SK-N-SH (cell line): ENCODE results near the gene SRCIN1. TPM values are rescaled to one million over a fixed set of nuclear protein-coding genes. Genes with fewer than 3 reads are reported as not detected.

Experiments used
- CTCF ChIA-PET: fragments of 300-600, 350-600 bp; formaldehyde crosslinking; extraction: SDS; loops from one replicate; lab custom pipeline; 2021; lab: Yijun Ruan, JAX
- POLR2A ChIA-PET: fragments of 350-600 bp; sonication (Branson Sonifier 250); formaldehyde crosslinking; extraction: SDS; loops from one replicate; lab custom pipeline; 2020; ENCODE audit warnings: antibody characterized with exemption, inconsistent platforms; lab: Yijun Ruan, JAX
- DNase-seq: peaks from one replicate; pipeline ENCODE4 v3.0.0; 2012
- H2AFZ ChIP-seq: fragments of 200-600 bp; sonication (generic); 2 replicates; pipeline ENCODE4 v1.8.1; 2016; ENCODE audit warnings: antibody characterized with exemption, mild to moderate bottlenecking, low read depth
- H3F3A ChIP-seq: fragments of 200-600 bp; sonication (generic); replicated peaks from 2 replicates; pipeline ENCODE3; 2016; ENCODE audit warnings: antibody characterized with exemption, mild to moderate bottlenecking; ENCODE audit not compliant: insufficient read depth
- H3K27ac ChIP-seq, 2 experiments: fragments of 200-500 bp in 1 of 2; fragments of 200-600 bp in 1 of 2; sonication (Bioruptor generic) in 1 of 2; sonication (generic), shearing (Covaris generic) in 1 of 2; 2 replicates each; pipeline versions ENCODE4 v1.5.1 to v1.6.1; 2014 to 2016; ENCODE audit warnings: low read depth in 2 of 2, inconsistent platforms in 1 of 2, low read length in 1 of 2, mild to moderate bottlenecking in 1 of 2, mixed read lengths in 1 of 2
- H3K27me3 ChIP-seq: fragments of 200-600 bp; sonication (generic), shearing (Covaris generic); 2 replicates; pipeline ENCODE4 v1.6.1; 2016; ENCODE audit warnings: mixed run types; ENCODE audit not compliant: insufficient read depth
- H3K36me3 ChIP-seq, 2 experiments: fragments of 200-500 bp in 1 of 2; fragments of 200-600 bp in 1 of 2; sonication (Bioruptor generic) in 1 of 2; sonication (generic) in 1 of 2; replicated peaks in 1 of 2; 2 replicates each; pipeline versions ENCODE3 to v1.5.1; 2014 to 2016; ENCODE audit warnings: low read length in 1 of 2, mild to moderate bottlenecking in 1 of 2; ENCODE audit not compliant: insufficient read depth in 2 of 2, control insufficient read depth in 1 of 2
- H3K4me1 ChIP-seq, 2 experiments: fragments of 200-500 bp in 1 of 2; fragments of 200-600 bp in 1 of 2; sonication (Bioruptor generic) in 1 of 2; sonication (generic), shearing (Covaris generic) in 1 of 2; 2 replicates each; pipeline versions ENCODE4 v1.5.1 to v1.6.1; 2014 to 2016; ENCODE audit warnings: low read depth in 1 of 2, low read length in 1 of 2, mixed run types in 1 of 2; ENCODE audit not compliant: insufficient read depth in 2 of 2, control insufficient read depth in 1 of 2
- H3K4me2 ChIP-seq: fragments of 200-600 bp; sonication (generic), shearing (Covaris generic); 2 replicates; pipeline ENCODE4 v1.6.1; 2017; ENCODE audit warnings: mixed run types
- H3K4me3 ChIP-seq, 2 experiments: fragments of 200-500 bp in 1 of 2; fragments of 200-600 bp in 1 of 2; sonication (Bioruptor generic) in 1 of 2; sonication (generic), shearing (Covaris generic) in 1 of 2; 2 replicates each; pipeline versions ENCODE4 v1.5.1 to v1.8.1; 2014 to 2016; ENCODE audit warnings: low read depth in 2 of 2, inconsistent platforms in 1 of 2, low read length in 1 of 2, mild to moderate bottlenecking in 1 of 2, mixed read lengths in 1 of 2, moderate library complexity in 1 of 2
- H3K79me2 ChIP-seq: fragments of 200-600 bp; sonication (generic); 2 replicates; pipeline ENCODE4 v1.8.1; 2017; ENCODE audit warnings: mild to moderate bottlenecking; ENCODE audit not compliant: insufficient read depth
- H3K9ac ChIP-seq: fragments of 200-600 bp; sonication (generic); 2 replicates; pipeline ENCODE4 v1.6.1; 2017; ENCODE audit warnings: mixed run types
- H3K9me2 ChIP-seq: fragments of 200-600 bp; sonication (generic); 2 replicates; pipeline ENCODE4 v1.6.1; 2017; ENCODE audit warnings: mixed run types
- H3K9me3 ChIP-seq: fragments of 200-600 bp; sonication (generic); 2 replicates; pipeline ENCODE4 v1.6.1; 2017; ENCODE audit warnings: mixed run types, mild to moderate bottlenecking, moderate library complexity
- H4K20me1 ChIP-seq: fragments of 200-600 bp; sonication (generic); 2 replicates; pipeline ENCODE4 v1.6.1; 2017; ENCODE audit warnings: mild to moderate bottlenecking, mixed run types; ENCODE audit not compliant: insufficient read depth
- ELF1 ChIP-seq: IDR thresholded peaks from 2 replicates; pipeline ENCODE4 v1.4.0; 2012
- EP300 ChIP-seq, 2 experiments: IDR thresholded peaks; 2 replicates each; pipeline versions ENCODE4 v1.4.0 to v1.6.1; 2012; ENCODE audit warnings: borderline replicate concordance in 1 of 2, low read depth in 1 of 2, low read length in 1 of 2
- FOXM1 ChIP-seq: IDR thresholded peaks from 2 replicates; pipeline ENCODE4 v1.4.0; 2012; ENCODE audit warnings: low read depth, mild to moderate bottlenecking
- GABPA ChIP-seq: IDR thresholded peaks from 2 replicates; pipeline ENCODE4 v1.4.0; 2012; ENCODE audit warnings: low read depth, mild to moderate bottlenecking
- GATA2 ChIP-seq: sonication (generic); formaldehyde crosslinking; IDR thresholded peaks from 2 replicates; pipeline ENCODE4 v1.5.0; 2020; ENCODE audit warnings: mild to moderate bottlenecking, missing genetic modification reagents
- JUND ChIP-seq: IDR thresholded peaks from 2 replicates; pipeline ENCODE4 v1.4.0; 2012
- MEF2A ChIP-seq: IDR thresholded peaks from 2 replicates; pipeline ENCODE4 v1.4.0; 2012; ENCODE audit warnings: low read depth, borderline replicate concordance
- POLR2AphosphoS5 ChIP-seq: IDR thresholded peaks from 2 replicates; pipeline ENCODE4 v1.6.1; 2012; ENCODE audit warnings: low read depth, low read length
- RAD21 ChIP-seq: IDR thresholded peaks from 2 replicates; pipeline ENCODE4 v1.6.1; 2012; ENCODE audit warnings: mild to moderate bottlenecking, low read length
- REST ChIP-seq: IDR thresholded peaks from 2 replicates; pipeline ENCODE4 v1.6.1; 2012; ENCODE audit warnings: mild to moderate bottlenecking, low read depth, low read length, moderate library complexity
- RXRA ChIP-seq: IDR thresholded peaks from 2 replicates; pipeline ENCODE4 v1.4.0; 2012; ENCODE audit warnings: low read depth, mild to moderate bottlenecking, borderline replicate concordance
- TAF1 ChIP-seq: IDR thresholded peaks from 2 replicates; pipeline ENCODE4 v1.6.1; 2012; ENCODE audit warnings: low read depth, mild to moderate bottlenecking, low read length, moderate library complexity, borderline replicate concordance
- TCF12 ChIP-seq: IDR thresholded peaks from 2 replicates; pipeline ENCODE4 v1.4.0; 2012
- TEAD4 ChIP-seq: IDR thresholded peaks from 2 replicates; pipeline ENCODE4 v1.4.0; 2012; ENCODE audit warnings: mild to moderate bottlenecking, borderline replicate concordance; ENCODE audit not compliant: insufficient read depth
- USF2 ChIP-seq: fragments of 150-350 bp; IDR thresholded peaks from 2 replicates; pipeline ENCODE4 v1.6.1; 2017; ENCODE audit warnings: antibody characterized with exemption, low read length, low read depth, borderline replicate concordance
- YY1 ChIP-seq: IDR thresholded peaks from 2 replicates; pipeline ENCODE4 v1.4.0; 2012; ENCODE audit warnings: low read depth, mild to moderate bottlenecking
- WGBS: methylation state at CpG from one replicate; pipeline ENCODE4 v1.1.6; 2017; ENCODE audit warnings: low lambda C conversion rate; 5-methylcytosine and 5-hydroxymethylcytosine counted together
- polyA plus RNA-seq, 3 experiments: library from polyadenylated mRNA; depleted of rRNA; stranded (reverse); fragments of >200 nt; gene quantifications; 2 replicates each; pipeline ENCODE4 v1.2.3, GENCODE V29; 2012

Gene SRCIN1
- polyA plus RNA-seq, 1 of the 3 experiments (the other 2 are of a cell fraction), result 1.0 TPM

GRCh38 chr17:38568845-38569510 is 36.8 kb downstream of the SRCIN1 start:
- WGBS, result 42% methylated on average over 7 of the region's 9 CpGs
- POLR2A ChIA-PET, result interaction anchor here (0.8 kb wide), 1 partner anchor 10 kb away, joined by 3 read pairs; no protein-coding TSS in a partner anchor
- CTCF ChIA-PET, result interaction anchor here (2.1 to 4.3 kb wide), 2 partner anchors 11 to 98 kb away, joined by 9 to 30 read pairs; no protein-coding TSS in a partner anchor

GRCh38 chr17:38568274-38568673 is 37.5 kb downstream of the SRCIN1 start:
- Histone ChIP-seq H3K9ac (no peak overlapping the region), H3K27me3 (peaks cover 24% of the 10 kb centered on the region), H3K36me3 (no peaks in the 10 kb centered on the region), H3K4me2 (no peak overlapping the region), H3K27ac (no peak overlapping the region; a peak in 1 of 4 replicates), H3K4me3 (no peak overlapping the region), H3F3A (no peaks in the 10 kb centered on the region), H3K4me1 (peaks cover 0 to 52% of the 10 kb centered on the region in 2 experiments; a peak in 2 of 4 replicates), H3K9me2 (no peaks in the 10 kb centered on the region), H2AFZ (no peak overlapping the region), H3K9me3 (no peaks in the 10 kb centered on the region), H4K20me1 (no peaks in the 10 kb centered on the region), H3K79me2 (no peaks in the 10 kb centered on the region)
- TF ChIP-seq RAD21, result no peak
- TF ChIP-seq FOXM1, result no peak
- no peak for TF ChIP-seq YY1
- no peak for TF ChIP-seq USF2
- WGBS, result 74% methylated on average over 6 of the region's 6 CpGs
- POLR2A ChIA-PET, result no interaction called here
- no peak for DNase-seq
- CTCF ChIA-PET, result interaction anchor here (2.1 to 4.3 kb wide), 2 partner anchors 10 to 99 kb away, joined by 9 to 30 read pairs; no protein-coding TSS in a partner anchor

More at GRCh38 chr17:38568845-38569510, 36.8 kb downstream of the SRCIN1 start:
- Histone ChIP-seq H3F3A (no peaks in the 10 kb centered on the region), H4K20me1 (no peaks in the 10 kb centered on the region), H2AFZ (no peak overlapping the region), H3K27ac (peak overlapping the region in 1 of 2 experiments; percentile 11; a peak in 1 of 4 replicates), H3K36me3 (no peaks in the 10 kb centered on the region), H3K79me2 (no peaks in the 10 kb centered on the region), H3K4me1 (peaks cover 0 to 56% of the 10 kb centered on the region in 2 experiments; a peak in 2 of 4 replicates), H3K9ac (no peak overlapping the region), H3K9me3 (no peaks in the 10 kb centered on the region), H3K4me3 (no peak overlapping the region), H3K27me3 (peaks cover 31% of the 10 kb centered on the region), H3K9me2 (no peaks in the 10 kb centered on the region), H3K4me2 (no peak overlapping the region)
- peak; percentile 65 for DNase-seq
- TF ChIP-seq ELF1 (no peak), EP300 (IDR thresholded peaks at IDR 0.05; ENCODE audit: borderline replicate concordance in 1 of 2, low read depth in 1 of 2, low read length in 1 of 2) (peak in 1 of 2 experiments; percentile 27; a peak in 1 of 4 replicates)

- Histone ChIP-seq H3F3A (no peaks in the 10 kb centered on the region), H3K4me3 (no peak overlapping the region), H3K79me2 (no peaks in the 10 kb centered on the region), H4K20me1 (no peaks in the 10 kb centered on the region), H3K36me3 (no peaks in the 10 kb centered on the region), H2AFZ (no peak overlapping the region), H3K9me2 (no peaks in the 10 kb centered on the region), H3K27ac (no peak overlapping the region), H3K4me1 (peaks cover 0 to 47% of the 10 kb centered on the region in 2 experiments; a peak in 2 of 4 replicates), H3K27me3 (peaks cover 20% of the 10 kb centered on the region), H3K9me3 (no peaks in the 10 kb centered on the region), H3K9ac (no peak overlapping the region), H3K4me2 (no peak overlapping the region)
- ChIA-PET POLR2A (no interaction called here), CTCF (interaction anchor here (0.9 to 4.3 kb wide), 5 partner anchors 9 to 111 kb away, joined by 3 to 30 read pairs (median 3); no protein-coding TSS in a partner anchor)
- no peak for DNase-seq
- 83% methylated on average over 2 of the region's 2 CpGs for WGBS
- TF ChIP-seq REST (no peak), TAF1 (no peak), EP300 (IDR thresholded peaks at IDR 0.05; ENCODE audit: borderline replicate concordance in 1 of 2, low read depth in 1 of 2, low read length in 1 of 2) (no peak), GATA2 (no peak), RXRA (no peak), GABPA (no peak), JUND (no peak), MEF2A (no peak), POLR2AphosphoS5 (no peak), ELF1 (no peak), TEAD4 (no peak), USF2 (no peak), TCF12 (no peak)
These were observed 38.4 kb downstream of the SRCIN1 start for GRCh38 chr17:38567350-38567749.
